ENCODE data around the gene EPHX1.

DNA sequence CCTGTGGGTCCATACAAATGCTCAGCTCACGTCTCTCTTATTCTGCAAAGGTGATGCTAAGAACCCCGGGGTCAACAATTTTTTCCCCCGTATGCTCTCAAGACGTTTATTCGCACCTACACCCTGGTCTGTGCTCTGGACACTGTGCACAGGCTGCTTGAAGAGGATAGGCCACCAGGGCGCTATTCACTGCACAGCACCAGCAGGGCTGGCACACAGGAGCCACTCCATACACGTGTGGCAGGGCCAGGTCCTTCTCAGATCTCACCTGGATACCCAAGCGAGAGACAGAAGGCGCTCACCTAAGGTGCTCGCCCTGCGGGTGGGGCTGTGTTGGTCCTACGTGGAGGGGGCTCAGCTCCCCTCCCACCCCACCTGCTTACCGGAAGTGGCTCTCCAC lies 55.6 kb downstream of the EPHX1 start:
- no peak for TF ChIP-seq EZH2 (IDR thresholded peaks at IDR 0.05; ENCODE audit: insufficient read depth, poor library complexity, severe bottlenecking)
- TF ChIP-seq EZH2phosphoT487 (IDR thresholded peaks at IDR 0.05; ENCODE audit: insufficient read depth, low read depth) = no peak
